ENCODE data around the gene INSYN2B.

INSYN2B gene

DNA sequence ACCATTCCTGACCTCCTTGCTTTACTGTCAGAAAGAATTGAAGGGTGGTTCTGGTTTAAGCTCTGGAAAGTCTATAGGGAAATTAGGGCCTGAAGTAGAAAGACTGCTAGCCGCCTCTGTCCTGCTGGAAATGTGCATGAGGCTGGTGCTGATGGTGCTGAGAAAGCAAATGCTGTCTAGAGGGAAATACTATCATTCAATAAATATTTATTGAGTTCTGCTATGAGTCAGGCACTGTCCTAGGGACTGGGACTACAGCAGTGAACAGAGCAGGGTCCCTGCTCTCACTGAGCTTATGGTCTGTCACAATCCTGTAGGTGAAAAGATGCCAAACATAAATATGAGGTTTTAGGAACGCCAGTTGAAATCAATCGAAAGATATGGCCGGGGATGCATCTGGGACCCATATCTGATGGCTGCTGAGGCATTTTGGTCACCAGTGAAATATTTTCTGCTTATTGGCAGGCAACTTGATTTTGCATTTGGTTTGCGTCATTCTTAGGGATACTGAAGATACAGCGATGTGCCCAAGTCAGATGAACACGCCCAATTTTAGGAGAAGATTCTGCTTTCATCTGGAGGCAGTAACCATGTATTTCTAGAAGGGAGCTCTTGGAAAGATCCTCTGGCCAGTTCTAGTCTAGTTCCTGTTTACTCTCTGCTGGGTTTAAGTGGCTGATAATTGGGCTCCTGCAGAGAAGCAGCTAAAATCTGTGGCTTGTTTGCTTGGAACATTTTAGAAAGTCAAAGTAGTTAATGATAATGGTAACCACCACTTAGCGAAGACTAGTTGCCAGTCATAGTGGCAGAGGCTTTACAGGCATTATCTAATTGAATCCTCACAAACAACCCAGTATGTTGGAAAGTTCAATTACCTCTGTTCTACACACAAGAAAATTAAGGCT lies 73.3 kb downstream of the INSYN2B start:
- no peak for DNase-seq (ENCODE audit: low read depth)
- H3K4me3 ChIP-seq (ENCODE audit: low read length), result no peak overlapping the region
- TF ChIP-seq, protein P1, sequence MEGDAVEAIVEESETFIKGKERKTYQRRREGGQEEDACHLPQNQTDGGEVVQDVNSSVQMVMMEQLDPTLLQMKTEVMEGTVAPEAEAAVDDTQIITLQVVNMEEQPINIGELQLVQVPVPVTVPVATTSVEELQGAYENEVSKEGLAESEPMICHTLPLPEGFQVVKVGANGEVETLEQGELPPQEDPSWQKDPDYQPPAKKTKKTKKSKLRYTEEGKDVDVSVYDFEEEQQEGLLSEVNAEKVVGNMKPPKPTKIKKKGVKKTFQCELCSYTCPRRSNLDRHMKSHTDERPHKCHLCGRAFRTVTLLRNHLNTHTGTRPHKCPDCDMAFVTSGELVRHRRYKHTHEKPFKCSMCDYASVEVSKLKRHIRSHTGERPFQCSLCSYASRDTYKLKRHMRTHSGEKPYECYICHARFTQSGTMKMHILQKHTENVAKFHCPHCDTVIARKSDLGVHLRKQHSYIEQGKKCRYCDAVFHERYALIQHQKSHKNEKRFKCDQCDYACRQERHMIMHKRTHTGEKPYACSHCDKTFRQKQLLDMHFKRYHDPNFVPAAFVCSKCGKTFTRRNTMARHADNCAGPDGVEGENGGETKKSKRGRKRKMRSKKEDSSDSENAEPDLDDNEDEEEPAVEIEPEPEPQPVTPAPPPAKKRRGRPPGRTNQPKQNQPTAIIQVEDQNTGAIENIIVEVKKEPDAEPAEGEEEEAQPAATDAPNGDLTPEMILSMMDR (IDR thresholded peaks at IDR 0.05; ENCODE audit: insufficient read depth, low read depth, low read length, missing control alignments), result no peak

DNA sequence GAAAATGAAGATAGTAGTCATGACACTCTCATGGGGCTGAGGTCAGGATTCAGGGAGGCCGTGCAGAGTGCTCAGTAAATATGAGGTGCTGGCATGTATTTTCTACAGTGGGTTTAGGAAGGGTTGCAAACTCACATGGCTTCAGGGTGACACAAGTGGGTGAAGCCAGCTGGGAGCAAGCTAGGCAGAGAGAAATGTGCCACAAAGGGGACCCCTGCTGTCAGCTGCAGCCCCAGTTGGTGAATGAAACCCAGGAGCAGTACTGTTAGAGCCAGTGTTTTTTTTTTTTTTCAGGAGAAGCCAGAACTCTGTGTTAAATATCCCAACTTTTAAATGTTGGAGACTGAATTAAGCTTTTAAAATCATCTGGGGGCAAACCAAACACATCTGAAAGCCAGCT lies 75.3 kb downstream of the INSYN2B start:
- TF ChIP-seq, protein P1 (IDR thresholded peaks at IDR 0.05; ENCODE audit: insufficient read depth, low read depth, low read length, missing control alignments), result no peak
- no peak overlapping the region for H3K4me3 ChIP-seq (ENCODE audit: low read length)
- DNase-seq (ENCODE audit: low read depth), result no peak

DNA sequence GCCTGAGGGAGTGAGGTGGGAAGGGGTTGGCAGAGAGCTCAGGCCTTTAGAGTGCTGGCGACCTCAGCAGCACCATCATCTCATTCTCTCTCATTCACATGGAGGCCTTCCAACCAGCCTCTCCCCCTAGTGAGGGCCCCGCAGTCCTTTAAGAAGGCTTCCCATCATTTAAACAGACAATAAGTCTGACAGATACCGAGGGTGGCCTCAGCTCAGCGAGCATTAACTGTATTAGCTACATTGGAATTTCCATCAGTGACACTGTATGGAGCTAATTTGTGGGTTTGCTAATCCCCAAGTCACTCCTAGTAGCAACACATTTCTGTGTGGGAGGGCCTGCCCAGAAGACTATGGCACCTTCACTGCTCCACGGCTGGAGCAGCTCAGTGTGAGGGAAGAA lies 75.8 kb downstream of the INSYN2B start:
- TF ChIP-seq, protein P1 (IDR thresholded peaks at IDR 0.05; ENCODE audit: insufficient read depth, low read depth, low read length, missing control alignments), result no peak
- no peak overlapping the region for H3K4me3 ChIP-seq (ENCODE audit: low read length)
- DNase-seq (ENCODE audit: low read depth), result no peak

DNA sequence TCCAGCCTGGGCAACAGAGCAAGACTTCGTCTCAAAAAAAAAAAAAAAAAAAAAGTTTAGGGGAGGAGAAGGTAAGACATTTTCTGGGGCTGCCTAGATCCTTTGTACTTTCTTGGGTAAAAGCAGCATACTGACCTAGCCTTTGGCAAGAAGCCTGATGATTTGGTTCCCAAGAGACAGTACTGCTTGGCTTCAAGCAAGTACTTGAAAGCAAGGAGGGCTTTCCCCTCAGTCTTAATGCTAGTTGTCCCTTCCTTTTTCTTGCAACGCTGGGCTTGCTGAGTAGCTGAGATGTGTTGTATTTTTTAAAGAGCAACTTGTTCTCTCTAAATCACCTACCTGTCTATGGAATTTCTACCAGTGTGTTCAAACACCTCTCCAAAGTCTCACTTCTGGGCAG lies 76.2 kb downstream of the INSYN2B start:
- H3K4me3 ChIP-seq (ENCODE audit: low read length), result no peak overlapping the region
- DNase-seq (ENCODE audit: low read depth), result no peak
- TF ChIP-seq, protein P1 (IDR thresholded peaks at IDR 0.05; ENCODE audit: insufficient read depth, low read depth, low read length, missing control alignments), result no peak

DNA sequence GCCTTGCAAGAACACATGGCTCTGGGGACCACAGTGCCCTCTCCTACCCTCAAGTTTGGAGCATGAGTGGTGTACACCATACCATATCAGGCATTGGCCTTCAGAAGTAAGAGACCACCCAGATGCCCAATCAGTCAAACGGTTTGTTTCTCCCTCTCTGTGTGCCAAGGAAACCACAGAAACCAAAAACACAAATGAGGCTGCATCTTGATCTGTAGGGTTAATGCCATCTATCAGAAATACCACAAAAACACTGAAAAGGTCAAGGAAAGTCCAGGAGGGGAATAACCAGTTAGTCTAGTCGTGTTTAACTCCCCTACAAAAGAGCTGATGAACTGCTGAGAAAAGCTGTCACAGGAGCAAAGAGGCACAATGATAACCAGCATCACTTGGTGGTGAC lies 78.4 kb downstream of the INSYN2B start:
- H3K4me3 ChIP-seq (ENCODE audit: low read length), result no peak overlapping the region
- TF ChIP-seq, protein P1 (IDR thresholded peaks at IDR 0.05; ENCODE audit: insufficient read depth, low read depth, low read length, missing control alignments), result no peak
- no peak for DNase-seq (ENCODE audit: low read depth)

DNA sequence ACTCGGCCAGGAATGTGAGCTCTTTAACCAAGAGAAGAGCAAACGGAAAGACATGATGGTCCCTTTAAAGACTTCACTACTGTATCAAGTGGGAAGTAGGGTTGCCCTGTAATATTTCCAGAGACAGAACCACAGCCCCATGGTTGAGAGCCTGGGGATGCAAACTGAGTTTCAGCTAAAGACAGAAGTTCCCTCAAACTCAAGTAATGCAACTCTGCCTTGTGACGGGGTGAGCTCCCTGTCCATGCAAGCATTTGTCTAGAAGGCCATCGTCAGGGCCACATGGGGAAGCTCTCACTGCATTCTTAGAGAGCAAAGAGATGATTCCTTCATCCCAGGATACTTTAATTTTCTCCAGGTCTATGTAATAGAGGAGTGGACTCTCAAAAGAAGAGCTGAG lies 82.8 kb downstream of the INSYN2B start:
- TF ChIP-seq, protein P1 (IDR thresholded peaks at IDR 0.05; ENCODE audit: insufficient read depth, low read depth, low read length, missing control alignments), result no peak
- no peak for DNase-seq (ENCODE audit: low read depth)
- no peak overlapping the region for H3K4me3 ChIP-seq (ENCODE audit: low read length)

DNA sequence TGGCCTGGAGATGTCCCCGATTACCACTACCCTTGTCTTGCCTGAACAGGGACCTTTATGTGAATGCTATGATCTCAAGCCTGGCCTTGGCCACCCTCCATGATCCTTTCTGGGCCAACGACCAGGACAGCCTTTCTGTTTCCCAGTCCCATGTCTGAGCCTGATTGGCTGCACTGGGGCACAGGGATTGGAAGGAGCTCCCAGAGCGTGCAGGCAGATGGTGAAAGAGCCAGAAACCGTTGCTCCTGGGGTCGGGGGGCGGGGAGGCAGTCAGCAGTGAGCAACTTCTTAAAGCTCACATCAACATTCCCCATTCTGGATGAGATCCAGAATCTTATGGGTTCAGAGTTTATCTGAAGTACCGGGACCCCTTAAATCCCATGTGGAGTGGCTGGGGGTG lies 84.4 kb downstream of the INSYN2B start:
- no peak for DNase-seq (ENCODE audit: low read depth)
- H3K4me3 ChIP-seq (ENCODE audit: low read length), result no peak overlapping the region
- TF ChIP-seq, protein P1 (IDR thresholded peaks at IDR 0.05; ENCODE audit: insufficient read depth, low read depth, low read length, missing control alignments), result no peak

Data from epithelial cell of esophagus (primary cell).